ENCODE results near the gene SNTB2.
"Not testable (repeated sequence)": the region's sequence is repeated elsewhere in the genome, so short reads cannot be mapped to it uniquely, and the experiment has no call there.

Gene SNTB2

DNA sequence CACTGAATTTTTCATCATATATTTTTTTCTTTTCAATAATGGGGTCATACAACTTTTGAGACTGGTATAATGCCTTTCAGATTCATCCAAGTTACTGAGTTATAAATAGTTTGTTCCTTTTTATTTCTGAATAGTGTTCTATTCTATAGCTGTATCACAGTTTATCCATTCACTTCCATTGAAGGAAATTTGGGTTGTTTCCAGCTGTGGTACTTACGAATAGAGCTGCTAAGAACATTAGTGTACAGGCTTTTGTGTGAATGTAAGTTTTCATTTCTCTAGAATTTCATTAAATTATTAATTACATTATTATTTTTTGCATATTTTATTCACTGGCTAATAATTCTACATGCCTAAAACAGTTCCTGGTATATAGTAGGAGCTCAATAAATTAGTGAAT is 52.9 kb downstream of the SNTB2 start:
- DNase-seq: no peak

- no peak for DNase-seq
These were observed 53.4 kb downstream of the SNTB2 start for GRCh38 chr16:69240331-69240730.

- DNase-seq: no peak
These were observed 55.0 kb downstream of the SNTB2 start for GRCh38 chr16:69241926-69242325.

DNA sequence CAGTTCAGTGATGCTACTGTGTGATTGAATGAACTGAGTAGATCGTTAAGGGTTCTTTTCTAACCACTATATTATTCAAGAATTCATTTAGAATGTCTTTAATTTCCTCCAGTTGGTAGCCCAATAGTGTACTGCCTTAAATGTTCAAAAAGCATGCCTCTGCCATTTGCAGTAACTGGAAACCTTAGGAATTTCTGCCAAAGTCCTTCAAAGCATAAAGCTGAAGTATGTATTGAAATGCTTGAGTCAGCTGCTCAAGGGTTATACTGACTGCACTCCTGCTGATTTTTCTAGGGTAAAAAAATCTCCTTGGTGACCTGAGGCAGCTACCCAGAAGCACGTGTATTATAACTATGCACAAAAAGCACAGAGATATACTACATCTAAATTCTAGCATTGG is 56.5 kb downstream of the SNTB2 start:
- DNase-seq: no peak

- DNase-seq: no peak
These were observed 57.4 kb downstream of the SNTB2 start for GRCh38 chr16:69244336-69244735.

- no peak for DNase-seq
These were observed 63.1 kb downstream of the SNTB2 start for GRCh38 chr16:69250081-69250480.

DNA sequence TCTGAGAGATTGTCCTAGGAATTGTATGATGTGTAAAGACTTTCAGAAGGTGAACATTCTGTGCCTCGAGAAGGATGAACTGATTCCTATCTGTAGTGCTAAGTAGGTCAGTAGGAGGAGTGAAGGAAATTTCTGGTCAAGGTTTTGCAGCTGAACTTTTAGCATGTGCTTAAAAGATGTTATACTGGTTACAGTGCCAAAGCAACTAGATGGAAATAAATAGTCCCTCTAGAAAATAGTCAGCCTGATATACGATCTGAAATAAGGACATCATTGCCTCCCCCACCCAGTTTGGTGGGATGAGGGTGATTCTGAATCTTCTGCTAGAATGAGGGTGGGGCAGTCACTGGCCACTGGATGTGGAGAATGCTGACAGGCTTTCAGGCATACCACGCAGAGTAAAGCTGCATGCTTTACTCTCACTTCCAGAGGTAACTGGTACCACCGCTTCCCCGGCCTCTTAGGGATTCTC is 66.9 kb downstream of the SNTB2 start:
- no peak for DNase-seq

GRCh38 chr16:69259428-69259764 is 72.4 kb downstream of the SNTB2 start:
- not testable (repeated sequence) for DNase-seq

DNA sequence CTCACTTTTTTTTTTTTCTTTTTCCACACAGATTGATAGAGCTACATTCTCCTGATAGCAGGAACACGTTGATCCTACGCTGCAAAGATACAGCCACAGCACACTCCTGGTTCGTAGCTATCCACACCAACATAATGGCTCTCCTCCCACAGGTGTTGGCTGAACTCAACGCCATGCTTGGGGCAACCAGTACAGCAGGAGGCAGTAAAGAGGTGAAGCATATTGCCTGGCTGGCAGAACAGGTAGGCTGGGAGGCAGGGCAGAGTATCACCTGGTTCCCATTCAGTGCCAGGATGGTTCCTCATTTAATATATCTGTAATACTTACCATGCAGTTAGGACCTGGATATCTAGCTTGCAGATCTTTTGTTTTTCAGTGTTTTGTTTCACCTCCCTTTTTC is 73.1 kb downstream of the SNTB2 start:
- DNase-seq: no peak

DNA sequence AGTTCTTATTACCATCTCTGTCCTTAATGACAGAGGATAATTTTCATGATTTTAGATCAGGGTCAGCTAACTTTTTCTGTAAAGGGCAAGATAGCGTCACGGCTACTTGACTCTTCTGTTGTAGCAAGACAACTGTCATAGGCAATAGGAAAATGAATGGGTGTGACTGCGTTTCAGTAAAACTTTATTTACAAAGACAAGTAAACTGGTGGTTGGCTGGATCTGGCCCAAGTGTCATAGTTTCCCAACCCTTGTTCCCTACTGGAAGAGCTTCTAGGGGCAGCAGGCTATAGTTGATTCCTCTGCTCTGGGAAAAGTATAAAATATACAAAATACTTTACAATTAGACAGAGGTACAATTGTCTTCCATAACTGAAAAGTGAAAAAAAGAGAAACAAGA is 73.5 kb downstream of the SNTB2 start:
- DNase-seq: no peak

DNA sequence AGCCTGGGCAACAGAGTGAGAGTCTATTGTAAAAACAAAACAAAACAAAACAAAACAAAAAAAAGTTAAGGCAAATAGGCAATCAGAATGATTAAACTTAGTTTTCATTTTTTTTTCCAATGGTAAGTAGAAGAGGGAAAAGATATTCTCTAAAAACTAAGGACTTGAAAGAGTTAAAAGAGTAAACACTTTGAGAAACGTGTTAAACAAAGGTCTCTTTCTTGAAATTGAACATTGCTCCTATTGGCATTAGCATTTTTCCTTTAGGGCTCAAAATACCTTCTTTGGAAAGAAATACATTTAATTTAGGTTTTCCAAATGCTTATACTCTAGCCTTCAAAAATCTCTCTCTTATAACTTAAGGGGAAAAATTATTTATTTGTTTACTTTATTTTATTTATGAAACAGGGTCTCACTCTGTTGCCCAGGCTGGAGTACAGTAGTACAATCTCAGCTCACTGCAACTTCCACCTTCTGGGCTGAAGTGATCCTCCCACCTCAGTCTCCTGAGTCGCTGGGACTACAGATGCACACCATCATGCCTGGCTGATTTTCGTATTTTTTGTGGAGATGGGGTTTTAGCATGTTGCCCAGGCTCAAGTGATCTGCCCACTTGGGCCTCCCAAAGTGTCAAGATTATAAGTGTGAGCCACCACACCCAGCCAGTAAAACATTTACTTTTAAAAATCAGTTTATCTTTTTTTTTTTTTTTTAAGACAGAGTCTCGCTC is 79.5 kb downstream of the SNTB2 start:
- no peak for DNase-seq

GRCh38 chr16:69267633-69268032 is 80.7 kb downstream of the SNTB2 start:
- DNase-seq: no peak

- no peak for DNase-seq
These were observed 83.4 kb downstream of the SNTB2 start for GRCh38 chr16:69270395-69270794.

DNA sequence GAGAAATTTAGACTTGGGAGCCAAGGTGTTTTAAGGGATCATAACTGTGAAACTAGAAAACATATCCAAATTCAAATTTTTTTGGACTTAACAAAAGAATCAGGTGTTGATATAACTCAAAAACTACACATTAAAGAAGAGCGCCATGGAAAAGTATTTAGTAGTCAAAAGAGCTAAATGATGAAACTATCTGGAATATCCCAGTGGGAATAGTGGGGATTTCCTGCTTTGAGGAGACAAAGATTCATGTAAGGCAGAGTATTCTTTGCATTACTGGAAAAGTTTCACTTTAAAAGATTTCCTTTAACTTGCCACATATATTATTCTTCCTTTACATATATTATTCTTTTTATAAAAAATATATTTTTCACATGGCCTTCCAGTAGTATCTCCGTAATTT is 83.9 kb downstream of the SNTB2 start:
- DNase-seq: no peak

GRCh38 chr16:69273009-69273408 is 86.0 kb downstream of the SNTB2 start:
- DNase-seq: no peak

- no peak for DNase-seq
These were observed 87.8 kb downstream of the SNTB2 start for GRCh38 chr16:69274699-69275235.

DNA sequence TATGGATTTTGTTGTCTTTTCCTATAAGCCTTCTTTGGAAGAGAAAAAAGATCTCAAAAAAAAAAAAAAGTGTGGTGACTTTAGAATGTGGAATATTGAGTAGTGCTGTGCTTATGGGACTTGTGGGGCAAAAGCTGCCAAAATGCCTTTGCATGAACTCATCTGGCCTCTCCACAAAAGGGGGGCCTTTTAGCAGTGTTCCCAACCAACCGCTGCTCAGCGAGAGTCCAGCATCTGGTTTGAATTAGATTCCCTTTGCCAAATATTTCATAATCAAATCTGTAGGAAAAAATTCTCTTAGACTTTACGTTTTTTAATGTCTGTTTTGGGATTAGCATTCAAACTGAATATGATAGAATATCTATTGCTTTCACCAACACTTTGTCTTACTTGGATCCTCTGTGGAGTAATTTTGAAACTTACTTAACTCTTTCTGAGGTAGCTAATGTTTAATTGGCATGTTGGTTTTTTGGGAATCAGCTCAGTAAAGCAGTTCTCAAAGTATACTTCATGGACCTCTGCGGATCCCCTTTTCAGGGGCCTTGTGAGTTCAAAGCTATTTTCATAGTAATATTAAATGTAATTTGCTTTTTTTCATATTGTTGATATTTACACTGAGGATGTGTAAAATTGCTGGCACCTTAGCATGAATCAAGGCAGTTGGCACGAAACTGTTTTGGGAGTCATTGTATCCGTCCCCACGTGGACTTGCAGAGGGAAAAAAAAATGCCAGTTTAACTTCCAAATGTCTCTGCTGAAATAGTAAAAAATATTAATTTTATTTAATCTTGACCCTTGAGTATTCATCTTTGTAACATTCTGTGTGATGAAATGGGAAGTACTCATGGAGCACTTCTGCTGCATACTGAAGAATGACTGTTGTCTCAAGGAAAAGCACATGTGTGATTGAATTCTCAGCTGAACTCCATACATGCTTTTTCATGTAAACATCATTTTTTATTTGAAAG is 89.5 kb downstream of the SNTB2 start:
- DNase-seq: no peak

GRCh38 chr16:69277413-69277812 is 90.4 kb downstream of the SNTB2 start:
- no peak for DNase-seq

DNA sequence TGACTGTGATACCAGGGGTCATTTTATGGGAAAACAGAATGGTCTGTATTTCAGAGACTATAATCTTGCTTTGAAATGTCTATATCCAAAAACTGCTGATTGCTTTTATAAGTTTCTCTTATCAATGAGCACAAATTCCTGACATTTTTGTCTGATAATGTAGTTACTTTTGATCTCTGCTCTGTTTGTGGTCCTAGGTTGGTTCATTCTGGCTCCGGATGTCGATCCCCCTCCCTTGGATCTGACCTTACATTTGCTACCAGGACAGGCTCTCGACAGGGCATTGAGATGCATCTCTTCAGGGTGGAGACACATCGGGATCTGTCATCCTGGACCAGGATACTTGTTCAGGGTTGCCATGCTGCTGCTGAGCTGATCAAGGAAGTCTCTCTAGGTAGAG is 96.9 kb downstream of the SNTB2 start:
- DNase-seq: no peak

DNA sequence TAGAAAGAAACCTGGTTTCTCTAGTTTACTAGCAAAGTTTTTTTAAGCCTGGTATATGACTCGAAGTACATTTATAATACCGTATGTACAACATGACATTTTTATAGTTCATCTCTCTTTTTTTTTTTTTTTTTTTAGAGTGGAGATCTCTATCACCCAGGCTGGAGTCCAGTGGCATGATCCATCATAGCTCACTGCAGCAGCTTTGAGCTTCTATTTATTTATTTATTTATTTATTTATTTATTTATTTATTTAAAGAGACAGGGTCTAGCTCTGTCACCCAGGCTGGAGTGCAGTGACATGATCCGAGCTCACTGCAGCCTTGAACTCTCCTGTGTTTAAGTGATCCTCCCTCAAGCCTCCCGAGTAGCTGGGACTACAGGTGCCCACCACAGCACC is 98.3 kb downstream of the SNTB2 start:
- DNase-seq: no peak

DNA sequence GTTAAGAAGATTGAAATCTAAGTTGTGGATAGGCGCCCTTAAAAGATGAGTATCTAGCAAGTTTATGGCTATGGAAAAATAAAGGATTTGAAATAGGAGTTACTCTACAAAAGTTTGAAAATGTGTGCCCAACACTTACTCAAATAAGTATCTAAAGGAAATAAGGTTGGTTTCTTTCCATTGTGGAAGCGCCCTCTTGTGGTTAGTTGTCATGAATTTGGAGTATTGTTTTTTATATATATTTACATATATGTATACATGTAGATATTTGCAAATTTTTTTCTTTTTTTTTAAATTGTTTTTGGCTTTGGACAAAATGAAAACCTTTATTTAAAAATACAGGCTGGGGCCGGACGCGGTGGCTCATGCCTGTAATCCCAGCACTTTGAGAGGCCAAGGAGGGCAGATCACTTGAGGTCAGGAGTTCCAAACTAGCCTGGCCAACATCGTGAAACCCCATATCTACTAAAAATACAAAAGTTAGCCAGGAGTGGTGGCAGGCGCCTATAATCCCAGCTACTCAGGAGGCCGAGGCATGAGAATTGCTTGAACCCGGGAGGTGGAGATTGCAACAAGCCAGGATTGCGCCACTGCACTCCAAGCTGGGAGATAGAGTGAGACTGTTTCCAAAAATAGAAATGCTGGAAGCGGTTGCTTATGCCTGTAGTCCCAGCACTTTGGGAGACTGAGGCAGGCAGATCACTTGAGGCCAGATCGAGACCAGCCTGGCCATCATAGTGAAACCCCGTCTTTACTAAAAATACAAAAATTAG is 100.2 kb downstream of the SNTB2 start:
- DNase-seq: peak; percentile 8 to 45

DNA sequence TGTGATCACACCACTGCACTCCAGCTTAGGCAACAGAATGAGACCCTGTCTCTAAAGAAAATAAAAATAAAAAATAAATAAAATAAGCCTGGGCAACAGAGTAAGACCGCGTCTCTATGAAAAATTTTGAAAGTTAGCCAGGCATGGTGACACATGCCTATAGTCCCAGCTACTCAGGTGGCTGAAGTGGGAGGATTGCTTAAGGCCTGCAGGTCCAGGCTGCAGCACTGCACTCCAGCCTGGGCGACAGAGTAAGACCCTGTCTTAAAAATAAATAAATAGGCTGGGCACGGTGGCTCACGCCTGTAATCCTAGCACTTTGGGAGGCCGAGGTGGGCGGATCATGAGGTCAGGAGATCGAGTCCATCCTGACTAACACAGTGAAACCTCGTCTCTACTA is 104.7 kb downstream of the SNTB2 start:
- DNase-seq: not testable (repeated sequence)

- no peak for DNase-seq
These were observed 106.4 kb downstream of the SNTB2 start for GRCh38 chr16:69293401-69293800.
